Measurements from ENCODE around the gene NUDCD2. TPM values are rescaled to one million over a fixed set of nuclear protein-coding genes. Genes with fewer than 3 reads are reported as not detected.

Gene NUDCD2
- total and polyA plus RNA-seq, 9 of the 15 experiments (the other 6 are each of a cell fraction or from before 2014, with no cell fraction given): 14.6 to 76.9 (median 32.5) TPM

GRCh38 chr5:163460562-163461171 lies 765 bp upstream of the NUDCD2 start, which contains the start of gene HMMR (continued):
- TF ChIP-seq MXD1 (CRISPR knock-in tag; IDR thresholded peaks at IDR 0.05; ENCODE audit: borderline replicate concordance, poor library complexity, severe bottlenecking): no peak
- TF ChIP-seq ZHX1 (conservative IDR thresholded peaks at IDR 0.05; ENCODE audit: low read length): no peak
- no peak for TF ChIP-seq ZNF12 (CRISPR knock-in tag; IDR thresholded peaks at IDR 0.05)
- TF ChIP-seq CREB1 (IDR thresholded peaks at IDR 0.05): no peak; the same call in 1 of the 2 replicates
- 0 out of 2 replicates have a peak, but pooled peaks have one; percentile 23 for TF ChIP-seq CREB1 (CRISPR knock-in tag; IDR thresholded peaks at IDR 0.05)
- no peak for TF ChIP-seq EP300 (IDR thresholded peaks at IDR 0.05; ENCODE audit: low read length)
- TF ChIP-seq TCF7 (IDR thresholded peaks at IDR 0.05; ENCODE audit: borderline replicate concordance): no peak
- peak in 1 of 2 experiments; percentile 77; a peak in 2 of 4 replicates for TF ChIP-seq HDAC1 (IDR thresholded peaks at IDR 0.05)
- TF ChIP-seq DIDO1 (tag; IDR thresholded peaks at IDR 0.05; ENCODE audit: low read depth): no peak
- peak; percentile 66 for TF ChIP-seq PKNOX1 (IDR thresholded peaks at IDR 0.05)
- TF ChIP-seq TAF7 (tag; IDR thresholded peaks at IDR 0.05): peak; percentile 61; the same call in 1 of the 2 replicates
- peak; percentile 29; the same call in 1 of the 2 replicates for TF ChIP-seq NFIC (IDR thresholded peaks at IDR 0.05)
- TF ChIP-seq ARID3A (IDR thresholded peaks at IDR 0.05; ENCODE audit: borderline replicate concordance, low read depth, low read length): no peak
- TF ChIP-seq FOXJ2 (tag; IDR thresholded peaks at IDR 0.05): no peak
- TF ChIP-seq ZNF445 (CRISPR knock-in tag; IDR thresholded peaks at IDR 0.05; ENCODE audit: low read depth): no peak
- TF ChIP-seq CEBPG (CRISPR knock-in tag; IDR thresholded peaks at IDR 0.05): no peak
- TF ChIP-seq CEBPG (tag; conservative IDR thresholded peaks at IDR 0.05 in 1 of 2, IDR thresholded peaks at IDR 0.05 in 1 of 2): 0 out of 4 replicates have a peak, but pooled peaks of 1 of the 2 experiments have one; percentile 10
- 0 out of 2 replicates have a peak, but pooled peaks have one; percentile 29 for TF ChIP-seq NBN (IDR thresholded peaks at IDR 0.05; ENCODE audit: low read depth)
- TF ChIP-seq CBX2 (IDR thresholded peaks at IDR 0.05; ENCODE audit: insufficient read depth, low read length, poor library complexity, severe bottlenecking): no peak
- TF ChIP-seq ARID3B (CRISPR knock-in tag; IDR thresholded peaks at IDR 0.05; ENCODE audit: borderline replicate concordance): no peak
- no peak for TF ChIP-seq PRMT5 (CRISPR knock-in tag; IDR thresholded peaks at IDR 0.05)

Data from K562 (cell line).